Stomach (tissue), 4 donors: Measurements from ENCODE around the gene TRPV4.

Source experiments
- CTCF ChIP-seq, 7 experiments: fragments of 450-650 bp in 4 of 7; fragments of 200-600 bp in 3 of 7; sonication (generic) in 3 of 7; IDR thresholded peaks; one replicate each; pipeline ENCODE4 v1.5.1; 2016 to 2019; ENCODE audit warnings: antibody characterized with exemption in 7 of 7, control low read depth in 2 of 7, mild to moderate bottlenecking in 1 of 7
- POLR2A ChIP-seq, 4 donors: fragments of 450-650 bp; IDR thresholded peaks; one replicate each; pipeline ENCODE4 v1.6.1; 2016; ENCODE audit warnings: antibody characterized with exemption in 4 of 4, control low read depth in 2 of 4, mild to moderate bottlenecking in 1 of 4, moderate library complexity in 1 of 4
- POLR2AphosphoS5 ChIP-seq, 3 donors: sonication (generic); formaldehyde crosslinking; IDR thresholded peaks; one replicate each; pipeline ENCODE4 v1.6.1; 2016; ENCODE audit warnings: antibody characterized with exemption in 3 of 3

GRCh38 chr12:109815225-109815624 lies 18.0 kb downstream of the TRPV4 start:
- TF ChIP-seq POLR2AphosphoS5 (IDR thresholded peaks at IDR 0.05) = no peak
- no peak for TF ChIP-seq CTCF (IDR thresholded peaks at IDR 0.05)
- TF ChIP-seq POLR2A (IDR thresholded peaks at IDR 0.05) = no peak
